ENCODE results near the gene PRSS33. TPM values are rescaled to one million over a fixed set of nuclear protein-coding genes. Genes with fewer than 3 reads are reported as not detected.

Gene PRSS33
- total and polyA plus RNA-seq, 9 of the 15 experiments (the other 6 are each of a cell fraction or from before 2014, with no cell fraction given) = not detected

GRCh38 chr16:2809149-2809760 lies 21.9 kb upstream of the PRSS33 start:
- no peak overlapping the region for H3K4me3 ChIP-seq
- H3K79me2 ChIP-seq (ENCODE audit: control insufficient read depth, insufficient read depth, low read length) = no peaks in the 10 kb centered on the region
- no peak overlapping the region for H3K4me2 ChIP-seq (ENCODE audit: insufficient read depth, low read length)
- 5% methylated on average over 3 of the region's 3 CpGs for WGBS (ENCODE audit: insufficient coverage, low coverage, missing lambda C conversion rate)
- no peaks in the 10 kb centered on the region for H3K9me1 ChIP-seq (ENCODE audit: control insufficient read depth, insufficient read depth, low read length)
- intact Hi-C loops (cut with micrococcal nuclease) = no loop called here
- no peak overlapping the region for H3K9ac ChIP-seq (ENCODE audit: insufficient read depth in 1 of 2, low read depth in 2 of 2, low read length in 2 of 2)
- ChIA-PET CTCF (ENCODE audit: low intra/inter-chr PET ratio) (no interaction called here), POLR2A (interaction anchor here (0.7 kb wide), 1 partner anchor 214 kb away, joined by 3 read pairs; no protein-coding TSS in a partner anchor)
- in situ Hi-C loops (cut with MboI) = no loop called here
- FAIRE-seq = no peak
- peaks cover 9 to 12% of the 10 kb centered on the region in 2 experiments; a peak in 4 of 5 replicates for H3K4me1 ChIP-seq (replicated peaks in 1 of 2; ENCODE audit: control insufficient read depth in 2 of 2, insufficient read depth in 2 of 2, low read length in 2 of 2)
- peaks cover 4 to 49% of the 10 kb centered on the region in 2 experiments; a peak in 4 of 5 replicates for H3K27me3 ChIP-seq (ENCODE audit: control insufficient read depth in 2 of 2, insufficient read depth in 2 of 2, low read length in 2 of 2)
- no peak for ATAC-seq
- no peak overlapping the region for H3K27ac ChIP-seq (ENCODE audit: extremely low read depth, low read depth, low read length)
- H2AFZ ChIP-seq (ENCODE audit: low read depth, low read length) = no peak overlapping the region
- BruUV-seq (replicated peaks) = no TSS peak
- no peaks in the 10 kb centered on the region for H3K36me3 ChIP-seq (ENCODE audit: control insufficient read depth, insufficient read depth, low read length)
- peaks cover under 1% of the 10 kb centered on the region; the same call in 1 of the 2 replicates for H3K9me3 ChIP-seq (replicated peaks; ENCODE audit: control insufficient read depth, insufficient read depth, low read depth, low read length)
- DNase-seq (ENCODE audit: extremely low read depth in 1 of 4, low spot score in 3 of 4) = no peak
- TF ChIP-seq ATF2 (CRISPR knock-in tag; IDR thresholded peaks at IDR 0.05) (no peak), TSC22D4 (tag; IDR thresholded peaks at IDR 0.05) (no peak), MITF (IDR thresholded peaks at IDR 0.05) (no peak), ZNF263 (CRISPR knock-in tag; IDR thresholded peaks at IDR 0.05; ENCODE audit: borderline replicate concordance) (no peak), HMG20A (CRISPR knock-in tag; conservative IDR thresholded peaks at IDR 0.05) (no peak), E2F1 (CRISPR knock-in tag; IDR thresholded peaks at IDR 0.05) (no peak), ZNF318 (IDR thresholded peaks at IDR 0.05; ENCODE audit: borderline replicate concordance in 1 of 2, low read depth in 1 of 2) (no peak)
- H4K20me1 ChIP-seq (replicated peaks; ENCODE audit: control insufficient read depth, insufficient read depth, low read length) = no peaks in the 10 kb centered on the region

Measured in K562 (cell line).